NT2/D1 (cell line): ENCODE results near the gene DISC1.

Experiments used
- SUZ12 ChIP-seq: IDR thresholded peaks from 2 replicates; pipeline ENCODE4 v1.6.1; 2011; ENCODE audit not compliant: insufficient read length, insufficient read depth; ENCODE audit errors: extremely low read depth
- YY1 ChIP-seq: IDR thresholded peaks from 2 replicates; pipeline ENCODE4 v1.6.1; 2011; ENCODE audit not compliant: insufficient read length, insufficient read depth
- ZNF274 ChIP-seq: IDR thresholded peaks from 2 replicates; pipeline ENCODE4 v1.6.1; 2011; ENCODE audit warnings: mild to moderate bottlenecking, low read depth, low read length

DNA sequence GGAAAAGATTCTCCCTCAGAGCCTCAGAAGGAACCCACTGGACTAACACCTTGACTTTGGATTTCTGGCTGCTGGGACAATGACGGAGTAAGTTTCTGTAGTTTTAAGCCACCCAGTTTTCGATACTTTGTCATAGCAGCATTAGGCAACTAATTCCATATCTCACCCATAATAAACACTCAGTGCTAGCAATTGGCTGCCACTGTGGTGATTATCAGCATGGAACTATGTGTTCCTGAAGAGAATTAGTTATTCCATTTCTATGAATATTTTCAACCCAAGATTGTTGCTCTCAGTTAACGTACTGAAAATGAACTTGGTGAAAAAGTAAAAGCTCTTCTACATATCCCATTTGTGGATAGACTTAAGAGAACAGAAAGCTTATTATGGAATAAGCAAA lies 299.3 kb downstream of the DISC1 start:
- TF ChIP-seq ZNF274, result no peak
- TF ChIP-seq YY1, result no peak
- TF ChIP-seq SUZ12, result no peak
